ENCODE measurements around the gene HSPB2. TPM values are rescaled to one million over a fixed set of nuclear protein-coding genes. Genes with fewer than 3 reads are reported as not detected.

HSPB2 gene
- total RNA-seq (2022; extraction: Qiagen RNA extraction) = 0.13 TPM in 1 of 5 replicates, not detected in the others

GRCh38 chr11:111912535-111912934, at the start of gene HSPB2:
Gene HSPB2 (plus strand): TSS chr11:111912734. CDS start chr11:111912830, 96 bp downstream.

GRCh38 chr11:111870886-111871692, 41.4 kb upstream of the HSPB2 start, which contains the start of gene ALG9:
Gene ALG9 (minus strand): TSS chr11:111871581. CDS start chr11:111871482, 99 bp downstream.

GRCh38 chr11:111878849-111879636, 33.5 kb upstream of the HSPB2 start, which contains the start of the genes CFAP68 and FDXACB1:
Gene CFAP68 (plus strand): TSS chr11:111879541. CDS start chr11:111879561, 20 bp downstream.
Gene FDXACB1 (minus strand): TSS chr11:111879165. CDS start chr11:111879132, 33 bp downstream.

GRCh38 chr11:111911563-111912401, 752 bp upstream of the HSPB2 start, which contains the start of gene CRYAB:
Gene CRYAB (minus strand): TSS chr11:111911770. CDS start chr11:111911724, 46 bp downstream.

GRCh38 chr11:111918390-111919256, 6.1 kb downstream of the HSPB2 start, which contains the start of gene C11orf52:
Gene C11orf52 (plus strand): TSS chr11:111918913. CDS start chr11:111918973, 60 bp downstream.

Other genes starting within 250 kb of the HSPB2 start
- gene PPP2R1B, start 146.3 kb upstream of the HSPB2 start, total RNA-seq (2022; extraction: Qiagen RNA extraction) = 15.5 to 19.8 TPM (median 18.7 TPM) in 5 replicates
- 16.5 to 21.2 TPM (median 18.6 TPM) in 5 replicates for gene ALG9, start 41.2 kb upstream of the HSPB2 start, total RNA-seq (2022; extraction: Qiagen RNA extraction)
- gene FDXACB1, start 33.6 kb upstream of the HSPB2 start, total RNA-seq (2022; extraction: Qiagen RNA extraction) = 1.5 to 1.6 TPM (median 1.5 TPM) in 5 replicates
- 30.0 to 36.1 TPM (median 32.4 TPM) in 5 replicates for gene CFAP68, start 33.2 kb upstream of the HSPB2 start, total RNA-seq (2022; extraction: Qiagen RNA extraction)
- 8.3 to 23.1 TPM (median 12.1 TPM) in 5 replicates for gene CRYAB, start 964 bp upstream of the HSPB2 start, total RNA-seq (2022; extraction: Qiagen RNA extraction)
- gene C11orf52, start 6.2 kb downstream of the HSPB2 start, total RNA-seq (2022; extraction: Qiagen RNA extraction) = 0.18 to 0.28 TPM (median 0.21 TPM) in 3 of 5 replicates, not detected in the others
- 5.8 to 9.6 TPM (median 8.7 TPM) in 5 replicates for gene DIXDC1, start 24.6 kb downstream of the HSPB2 start, total RNA-seq (2022; extraction: Qiagen RNA extraction)
- 25.3 to 29.9 TPM (median 28.9 TPM) in 5 replicates for gene DLAT, start 112.7 kb downstream of the HSPB2 start, total RNA-seq (2022; extraction: Qiagen RNA extraction)
- 0.57 to 1.2 TPM (median 0.86 TPM) in 5 replicates for gene PIH1D2, start 161.3 kb downstream of the HSPB2 start, total RNA-seq (2022; extraction: Qiagen RNA extraction)
- 10.7 to 16.1 TPM (median 13.8 TPM) in 5 replicates for gene NKAPD1, start 161.6 kb downstream of the HSPB2 start, total RNA-seq (2022; extraction: Qiagen RNA extraction)
- gene TIMM8B, start 174.0 kb downstream of the HSPB2 start, total RNA-seq (2022; extraction: Qiagen RNA extraction) = 69.5 to 77.7 TPM (median 70.9 TPM) in 5 replicates
- gene SDHD, start 174.1 kb downstream of the HSPB2 start, total RNA-seq (2022; extraction: Qiagen RNA extraction) = 65.5 to 77.6 TPM (median 68.5 TPM) in 5 replicates

All from A549 treated with Mapracorat at 1 μM for 4 hours (cell line).